Measurements from ENCODE around the gene KCNIP3. TPM values are rescaled to one million over a fixed set of nuclear protein-coding genes. Genes with fewer than 3 reads are reported as not detected.

Gene KCNIP3
- total RNA-seq, 1 donor from 2014 or later, result 9.2 TPM

- no peak for TF ChIP-seq CTCF (IDR thresholded peaks at IDR 0.05; ENCODE audit: unreplicated experiment)
- Mint-ChIP-seq H3K4me1 (peaks cover 9% of the 10 kb centered on the region), H3K27ac (no peak overlapping the region), H3K27me3 (ENCODE audit: low read depth) (no peaks in the 10 kb centered on the region), H3K36me3 (no peaks in the 10 kb centered on the region), H3K9me3 (no peaks in the 10 kb centered on the region), H3K4me3 (no peak overlapping the region)
- DNase-seq (ENCODE audit: low spot score in 2 of 2, unreplicated experiment in 2 of 2), result no peak
These were observed 6.2 kb downstream of the KCNIP3 start for GRCh38 chr2:95303191-95303919.

GRCh38 chr2:95305380-95306061 lies 8.4 kb downstream of the KCNIP3 start:
- Mint-ChIP-seq H3K27ac (no peak overlapping the region), H3K4me3 (no peak overlapping the region), H3K27me3 (ENCODE audit: low read depth) (no peaks in the 10 kb centered on the region), H3K9me3 (no peaks in the 10 kb centered on the region), H3K36me3 (no peaks in the 10 kb centered on the region), H3K4me1 (peaks cover 4% of the 10 kb centered on the region)
- no peak for DNase-seq (ENCODE audit: low spot score in 2 of 2, unreplicated experiment in 2 of 2)
- no peak for TF ChIP-seq CTCF (IDR thresholded peaks at IDR 0.05; ENCODE audit: unreplicated experiment)

DNA sequence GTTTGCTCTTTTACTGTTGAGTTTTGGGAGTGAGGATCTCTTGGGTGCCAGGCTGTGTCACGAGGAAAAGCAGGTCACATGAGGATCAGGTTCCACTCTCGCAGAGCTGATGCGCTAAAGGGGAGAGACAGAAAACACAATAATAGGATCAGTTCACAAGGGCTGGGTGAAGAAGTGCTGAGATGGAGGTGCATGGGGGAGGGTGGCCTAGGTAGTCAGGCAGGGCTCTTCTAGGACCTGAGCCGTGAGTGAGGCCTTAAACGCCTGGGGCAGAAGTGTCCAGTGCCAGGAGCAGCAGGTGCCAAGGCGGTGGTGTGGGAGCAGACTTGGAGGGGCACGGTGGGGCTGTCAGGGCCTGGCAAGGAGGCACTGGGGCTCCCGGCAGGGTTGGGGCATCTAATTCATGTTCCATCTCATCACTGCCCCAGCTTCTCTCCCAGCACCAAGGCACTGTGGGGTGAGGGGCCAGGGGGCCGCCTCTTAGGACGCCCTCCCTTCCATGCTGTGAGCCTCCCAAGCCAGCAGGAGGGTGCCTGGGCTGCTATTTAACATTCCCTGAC lies 9.3 kb downstream of the KCNIP3 start:
- H3K4me1 Mint-ChIP-seq, result no peaks in the 10 kb centered on the region
- no peaks in the 10 kb centered on the region for H3K27me3 Mint-ChIP-seq (ENCODE audit: low read depth)
- DNase-seq (ENCODE audit: low spot score in 2 of 2, unreplicated experiment in 2 of 2), result no peak
- H3K27ac Mint-ChIP-seq, result no peak overlapping the region
- no peaks in the 10 kb centered on the region for H3K9me3 Mint-ChIP-seq
- TF ChIP-seq CTCF (IDR thresholded peaks at IDR 0.05; ENCODE audit: unreplicated experiment), result no peak
- no peak overlapping the region for H3K4me3 Mint-ChIP-seq
- H3K36me3 Mint-ChIP-seq, result no peaks in the 10 kb centered on the region

DNA sequence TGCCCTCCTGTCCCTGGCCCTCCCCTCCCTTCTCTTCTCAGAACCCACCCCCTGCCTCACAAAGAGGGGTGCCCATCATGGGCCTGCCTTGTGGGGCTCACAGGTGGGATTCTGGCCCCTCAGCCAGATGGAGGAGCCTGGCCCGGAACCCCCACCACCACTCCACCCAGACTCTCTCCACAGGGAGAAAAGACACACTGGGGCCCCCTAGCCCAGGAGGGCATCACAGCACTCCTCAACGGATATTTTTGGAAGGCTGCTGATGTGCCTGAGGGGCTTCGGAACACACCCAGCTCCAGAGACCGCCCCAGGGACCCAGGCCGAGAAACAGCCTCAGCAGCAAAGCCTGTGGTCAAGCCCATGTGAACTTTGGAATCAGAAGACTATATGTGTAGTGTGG lies 9.9 kb downstream of the KCNIP3 start:
- no peak for DNase-seq (ENCODE audit: low spot score in 2 of 2, unreplicated experiment in 2 of 2)
- H3K27ac Mint-ChIP-seq, result no peak overlapping the region
- no peaks in the 10 kb centered on the region for H3K4me1 Mint-ChIP-seq
- no peak overlapping the region for H3K4me3 Mint-ChIP-seq
- H3K36me3 Mint-ChIP-seq, result no peaks in the 10 kb centered on the region
- no peaks in the 10 kb centered on the region for H3K27me3 Mint-ChIP-seq (ENCODE audit: low read depth)
- H3K9me3 Mint-ChIP-seq, result no peaks in the 10 kb centered on the region
- TF ChIP-seq CTCF (IDR thresholded peaks at IDR 0.05; ENCODE audit: unreplicated experiment), result no peak

DNA sequence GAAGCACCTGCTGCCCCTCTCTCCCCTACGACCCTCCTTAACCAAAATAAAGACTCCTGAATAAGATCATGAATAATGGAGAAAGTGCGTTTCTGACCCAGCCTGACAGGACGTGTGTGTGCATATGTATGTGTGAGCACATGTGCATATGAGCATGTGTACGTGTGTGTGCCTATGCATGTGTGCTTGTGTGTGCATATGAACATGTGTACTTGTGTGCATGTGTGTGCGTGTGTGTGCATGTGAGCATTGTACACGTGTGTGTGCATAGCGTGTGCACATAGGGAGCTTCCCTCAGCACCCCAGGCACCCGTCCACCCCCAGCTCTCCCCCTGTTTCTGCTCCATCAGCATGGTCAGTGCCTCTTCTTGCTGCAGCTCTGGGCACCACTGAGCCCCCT lies 10.7 kb downstream of the KCNIP3 start:
- no peaks in the 10 kb centered on the region for H3K4me1 Mint-ChIP-seq
- no peak overlapping the region for H3K4me3 Mint-ChIP-seq
- no peak for TF ChIP-seq CTCF (IDR thresholded peaks at IDR 0.05; ENCODE audit: unreplicated experiment)
- no peaks in the 10 kb centered on the region for H3K27me3 Mint-ChIP-seq (ENCODE audit: low read depth)
- no peaks in the 10 kb centered on the region for H3K36me3 Mint-ChIP-seq
- no peak overlapping the region for H3K27ac Mint-ChIP-seq
- H3K9me3 Mint-ChIP-seq, result no peaks in the 10 kb centered on the region
- DNase-seq (ENCODE audit: low spot score in 2 of 2, unreplicated experiment in 2 of 2), result no peak
